SK-N-SH treated with all-trans-retinoic acid at 6 μM for 48 hours (cell line): ENCODE results near the gene MDC1.

ENCODE experiments used
- ARNTL ChIP-seq: fragments of 450-650 bp; formaldehyde crosslinking; IDR thresholded peaks from 2 replicates; pipeline ENCODE4 v1.5.0; 2020; ENCODE audit warnings: low read depth, mild to moderate bottlenecking, moderate library complexity, borderline replicate concordance
- PATZ1 ChIP-seq: fragments of 250-450 bp; sonication (Bioruptor Pico); IDR thresholded peaks from 2 replicates; pipeline ENCODE4 v1.8.0; 2020; ENCODE audit warnings: mild to moderate bottlenecking, moderate library complexity, borderline replicate concordance
- ZC3H10 ChIP-seq: fragments of 250-450 bp; sonication (Bioruptor Pico); IDR thresholded peaks from 2 replicates; pipeline ENCODE4 v1.5.1; 2021; ENCODE audit warnings: mild to moderate bottlenecking, moderate library complexity

GRCh38 chr6:30754631-30755030 is 37.5 kb upstream of the MDC1 start:
- TF ChIP-seq PATZ1 (CRISPR knock-in tag) (no peak), ZC3H10 (CRISPR knock-in tag) (no peak), ARNTL (no peak)
